Measurements from ENCODE around the gene ANKRD36C. TPM values are rescaled to one million over a fixed set of nuclear protein-coding genes. Genes with fewer than 3 reads are reported as not detected.
"Not testable (repeated sequence)": the region's sequence is repeated elsewhere in the genome, so short reads cannot be mapped to it uniquely, and the experiment has no call there.

Gene ANKRD36C
- total RNA-seq, 6 experiments from 2014 or later = 2.8 to 8.4 (median 4.2) TPM

DNA sequence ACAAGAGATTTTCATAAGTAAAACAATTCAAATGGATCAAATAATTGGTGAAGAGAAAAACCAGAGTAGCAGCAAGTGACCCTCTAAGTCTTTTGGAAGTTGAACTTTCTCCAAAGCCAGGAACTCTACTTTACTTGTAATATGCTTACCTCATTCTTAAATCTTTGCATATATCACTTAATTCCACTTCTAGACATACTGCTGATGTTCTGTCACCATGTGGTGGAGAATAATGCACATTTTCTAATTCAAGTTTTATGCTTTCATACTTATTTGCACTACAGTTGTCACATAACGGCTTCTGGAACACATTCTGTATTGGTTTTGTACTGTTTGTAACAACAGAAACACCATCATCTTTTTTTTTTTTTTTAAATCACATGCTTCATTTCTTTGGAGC, 123.7 kb downstream of the ANKRD36C start:
- ATAC-seq; H3K9me3 ChIP-seq; H3K4me1 ChIP-seq; H3K36me3 ChIP-seq; DNase-seq; H3K4me3 ChIP-seq; H3K27me3 ChIP-seq; intact Hi-C loops (cut with DNase I); H3K27ac ChIP-seq: not testable (repeated sequence)
- 88% methylated on average over 1 of the region's 1 CpG for WGBS (ENCODE audit: insufficient coverage, low coverage, low lambda C conversion rate, missing lambda C conversion rate)

- H3K4me1 ChIP-seq; intact Hi-C loops (cut with DNase I); H3K27me3 ChIP-seq; H3K4me3 ChIP-seq; DNase-seq; H3K27ac ChIP-seq; H3K36me3 ChIP-seq; H3K9me3 ChIP-seq; ATAC-seq: not testable (repeated sequence)
- no CpG with 5 or more reads among the region's 2 CpGs for WGBS (ENCODE audit: insufficient coverage, low coverage, low lambda C conversion rate, missing lambda C conversion rate)
Observed at GRCh38 chr2:95867047-95867677, 124.5 kb downstream of the ANKRD36C start.

- H3K9me3 ChIP-seq; DNase-seq; H3K4me1 ChIP-seq; H3K27me3 ChIP-seq; H3K36me3 ChIP-seq; ATAC-seq; H3K4me3 ChIP-seq; H3K27ac ChIP-seq; intact Hi-C loops (cut with DNase I): not testable (repeated sequence)
- 73% methylated on average over 3 of the region's 3 CpGs for whole genome bisulfite sequencing (ENCODE audit: insufficient coverage, low coverage, low lambda C conversion rate, missing lambda C conversion rate)
Observed at GRCh38 chr2:95862121-95862520, 129.5 kb downstream of the ANKRD36C start.

GRCh38 chr2:95836151-95836550, 155.5 kb downstream of the ANKRD36C start:
- DNase-seq (peak in 1 of 3 donors; percentile 22), ATAC-seq (no peak)
- Histone ChIP-seq H3K4me1 (no peaks in the 10 kb centered on the region), H3K27me3 (no peaks in the 10 kb centered on the region), H3K36me3 (no peaks in the 10 kb centered on the region), H3K27ac (no peak overlapping the region), H3K9me3 (no peaks in the 10 kb centered on the region), H3K4me3 (no peak overlapping the region)
- TF ChIP-seq, protein P1, sequence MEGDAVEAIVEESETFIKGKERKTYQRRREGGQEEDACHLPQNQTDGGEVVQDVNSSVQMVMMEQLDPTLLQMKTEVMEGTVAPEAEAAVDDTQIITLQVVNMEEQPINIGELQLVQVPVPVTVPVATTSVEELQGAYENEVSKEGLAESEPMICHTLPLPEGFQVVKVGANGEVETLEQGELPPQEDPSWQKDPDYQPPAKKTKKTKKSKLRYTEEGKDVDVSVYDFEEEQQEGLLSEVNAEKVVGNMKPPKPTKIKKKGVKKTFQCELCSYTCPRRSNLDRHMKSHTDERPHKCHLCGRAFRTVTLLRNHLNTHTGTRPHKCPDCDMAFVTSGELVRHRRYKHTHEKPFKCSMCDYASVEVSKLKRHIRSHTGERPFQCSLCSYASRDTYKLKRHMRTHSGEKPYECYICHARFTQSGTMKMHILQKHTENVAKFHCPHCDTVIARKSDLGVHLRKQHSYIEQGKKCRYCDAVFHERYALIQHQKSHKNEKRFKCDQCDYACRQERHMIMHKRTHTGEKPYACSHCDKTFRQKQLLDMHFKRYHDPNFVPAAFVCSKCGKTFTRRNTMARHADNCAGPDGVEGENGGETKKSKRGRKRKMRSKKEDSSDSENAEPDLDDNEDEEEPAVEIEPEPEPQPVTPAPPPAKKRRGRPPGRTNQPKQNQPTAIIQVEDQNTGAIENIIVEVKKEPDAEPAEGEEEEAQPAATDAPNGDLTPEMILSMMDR (IDR thresholded peaks at IDR 0.05) = no peak
- no peak for TF ChIP-seq POLR2A (IDR thresholded peaks at IDR 0.05)
- intact Hi-C loops (cut with DNase I) = no loop called here
- WGBS (ENCODE audit: insufficient coverage, low coverage, low lambda C conversion rate, missing lambda C conversion rate) = 98% methylated on average over 8 of the region's 8 CpGs

GRCh38 chr2:95834077-95835013, 157.3 kb downstream of the ANKRD36C start:
- DNase-seq = peak in 1 of 3 donors; percentile 33
- intact Hi-C loops (cut with DNase I) = not testable (repeated sequence)
- no CpG with 5 or more reads among the region's 12 CpGs for WGBS (ENCODE audit: insufficient coverage, low coverage, low lambda C conversion rate, missing lambda C conversion rate)

GRCh38 chr2:95824218-95824617, 167.4 kb downstream of the ANKRD36C start:
- intact Hi-C loops (cut with DNase I); H3K4me3 ChIP-seq; DNase-seq; H3K27me3 ChIP-seq; H3K27ac ChIP-seq; H3K36me3 ChIP-seq; H3K4me1 ChIP-seq; H3K9me3 ChIP-seq; ATAC-seq: not testable (repeated sequence)
- 93% methylated on average over 2 of the region's 3 CpGs for WGBS (ENCODE audit: insufficient coverage, low coverage, low lambda C conversion rate, missing lambda C conversion rate)

More at GRCh38 chr2:95834077-95835013, 157.3 kb downstream of the ANKRD36C start:
- not testable (repeated sequence) for H3K4me3 ChIP-seq, H3K4me1 ChIP-seq, ATAC-seq, H3K27ac ChIP-seq, H3K27me3 ChIP-seq, H3K9me3 ChIP-seq, H3K36me3 ChIP-seq

GRCh38 chr2:95817521-95817920, 174.1 kb downstream of the ANKRD36C start:
- H3K27ac ChIP-seq; H3K9me3 ChIP-seq; intact Hi-C loops (cut with DNase I); H3K27me3 ChIP-seq; H3K4me3 ChIP-seq; ATAC-seq; DNase-seq; H3K36me3 ChIP-seq; H3K4me1 ChIP-seq: not testable (repeated sequence)
- 100% methylated on average over 2 of the region's 2 CpGs for WGBS (ENCODE audit: insufficient coverage, low coverage, low lambda C conversion rate, missing lambda C conversion rate)

GRCh38 chr2:95813311-95813710, 178.3 kb downstream of the ANKRD36C start:
- WGBS (ENCODE audit: insufficient coverage, low coverage, low lambda C conversion rate, missing lambda C conversion rate) = 90% methylated on average over 1 of the region's 1 CpG
- DNase-seq; H3K27me3 ChIP-seq; H3K4me3 ChIP-seq; H3K9me3 ChIP-seq; H3K36me3 ChIP-seq; H3K27ac ChIP-seq; intact Hi-C loops (cut with DNase I); H3K4me1 ChIP-seq: not testable (repeated sequence)
- ATAC-seq = peak in 2 of 4 donors; percentile 32 to 34

All from right lobe of liver (tissue), 6 donors.